HUES48 (cell line): Measurements from ENCODE around the gene PSMB10.
"Not testable (repeated sequence)": the region's sequence is repeated elsewhere in the genome, so short reads cannot be mapped to it uniquely, and the experiment has no call there.

ENCODE experiments used
- H3K27ac ChIP-seq: one replicate; pipeline ENCODE4 v1.7.0; 2013; ENCODE audit warnings: low read depth, low read length, inconsistent platforms
- H3K27me3 ChIP-seq: 2 replicates; pipeline ENCODE4 v1.6.1; 2013; ENCODE audit warnings: mild to moderate bottlenecking, low read length; ENCODE audit not compliant: control insufficient read depth, insufficient read depth
- H3K36me3 ChIP-seq: 2 replicates; pipeline ENCODE4 v1.6.1; 2013; ENCODE audit warnings: low read length; ENCODE audit not compliant: control insufficient read depth, insufficient read depth
- H3K4me1 ChIP-seq: 2 replicates; pipeline ENCODE4 v1.6.1; 2013; ENCODE audit warnings: mild to moderate bottlenecking, low read length; ENCODE audit not compliant: control insufficient read depth, insufficient read depth
- H3K4me3 ChIP-seq: 2 replicates; pipeline ENCODE4 v1.5.1; 2013; ENCODE audit warnings: mild to moderate bottlenecking, low read depth, low read length
- H3K9ac ChIP-seq: 2 replicates; pipeline ENCODE4 v1.6.1; 2013; ENCODE audit warnings: mild to moderate bottlenecking, low read depth, low read length, moderate library complexity
- H3K9me3 ChIP-seq: 2 replicates; pipeline ENCODE4 v1.6.1; 2013; ENCODE audit warnings: low read length; ENCODE audit not compliant: control insufficient read depth, insufficient read depth

Gene PSMB10

GRCh38 chr16:67919622-67920221, 16.9 kb downstream of the PSMB10 start:
- Histone ChIP-seq H3K9me3 (no peaks in the 10 kb centered on the region), H3K27ac (no peak overlapping the region), H3K36me3 (peaks cover 17% of the 10 kb centered on the region), H3K9ac (no peak overlapping the region), H3K4me3 (no peak overlapping the region), H3K27me3 (no peaks in the 10 kb centered on the region), H3K4me1 (peaks cover 14% of the 10 kb centered on the region)

DNA sequence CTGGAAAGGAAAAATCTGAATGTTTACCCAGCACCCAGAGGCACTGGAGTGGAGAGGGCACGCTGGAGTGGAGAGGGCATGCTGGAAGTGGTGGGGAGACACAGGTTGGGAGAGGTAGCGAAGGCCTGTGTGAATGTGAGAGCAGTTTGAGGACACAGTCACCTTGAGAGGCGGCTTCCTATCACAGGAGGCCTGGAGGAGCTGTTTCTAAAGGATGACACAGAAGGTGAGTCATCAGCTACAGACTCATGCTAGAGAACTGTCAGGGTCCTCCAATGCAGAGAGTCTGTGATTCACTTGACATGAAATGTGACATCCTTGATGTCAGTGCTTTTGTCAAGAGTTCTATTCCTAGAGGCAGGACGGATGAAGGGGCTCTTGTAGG, 18.8 kb downstream of the PSMB10 start:
- Histone ChIP-seq H3K36me3 (peaks cover 9% of the 10 kb centered on the region), H3K27ac (peak overlapping the region; percentile 12), H3K4me1 (peaks cover 16% of the 10 kb centered on the region), H3K4me3 (no peak overlapping the region), H3K9me3 (no peaks in the 10 kb centered on the region), H3K27me3 (no peaks in the 10 kb centered on the region), H3K9ac (no peak overlapping the region)

- Histone ChIP-seq H3K27ac (peak overlapping the region; percentile 12), H3K9me3 (no peaks in the 10 kb centered on the region), H3K36me3 (peaks cover 9% of the 10 kb centered on the region), H3K27me3 (no peaks in the 10 kb centered on the region), H3K9ac (no peak overlapping the region), H3K4me1 (peaks cover 16% of the 10 kb centered on the region), H3K4me3 (no peak overlapping the region)
These were observed 19.4 kb downstream of the PSMB10 start for GRCh38 chr16:67917140-67917851.

GRCh38 chr16:67915831-67916723, 20.6 kb downstream of the PSMB10 start:
- Histone ChIP-seq H3K9ac (no peak overlapping the region), H3K4me3 (no peak overlapping the region), H3K9me3 (no peaks in the 10 kb centered on the region), H3K27ac (peak overlapping the region; percentile 50), H3K4me1 (peaks cover 16% of the 10 kb centered on the region), H3K36me3 (peaks cover 16% of the 10 kb centered on the region), H3K27me3 (no peaks in the 10 kb centered on the region)

GRCh38 chr16:67915496-67915769, 21.2 kb downstream of the PSMB10 start:
- H3K9me3 ChIP-seq, H3K4me3 ChIP-seq, H3K27me3 ChIP-seq, H3K9ac ChIP-seq: not testable (repeated sequence)
- peaks cover 19% of the 10 kb centered on the region for H3K36me3 ChIP-seq
- peak overlapping the region; percentile 50 for H3K27ac ChIP-seq
- peaks cover 16% of the 10 kb centered on the region for H3K4me1 ChIP-seq

GRCh38 chr16:67914758-67915495, 21.7 kb downstream of the PSMB10 start:
- Histone ChIP-seq H3K4me3 (no peak overlapping the region), H3K27me3 (no peaks in the 10 kb centered on the region), H3K9ac (peak overlapping the region; percentile 8; the same call in 1 of the 2 replicates), H3K9me3 (no peaks in the 10 kb centered on the region), H3K27ac (peak overlapping the region; percentile 50), H3K36me3 (peaks cover 24% of the 10 kb centered on the region), H3K4me1 (peaks cover 16% of the 10 kb centered on the region)

- Histone ChIP-seq H3K36me3 (peaks cover 31% of the 10 kb centered on the region), H3K9me3 (no peaks in the 10 kb centered on the region), H3K9ac (no peak overlapping the region), H3K27me3 (no peaks in the 10 kb centered on the region), H3K27ac (no peak overlapping the region), H3K4me1 (peaks cover 7% of the 10 kb centered on the region), H3K4me3 (no peak overlapping the region)
These were observed 26.5 kb downstream of the PSMB10 start for GRCh38 chr16:67910158-67910557.

- Histone ChIP-seq H3K9ac (no peak overlapping the region), H3K27ac (no peak overlapping the region), H3K9me3 (no peaks in the 10 kb centered on the region), H3K4me3 (no peak overlapping the region), H3K36me3 (peaks cover 31% of the 10 kb centered on the region), H3K27me3 (no peaks in the 10 kb centered on the region), H3K4me1 (no peaks in the 10 kb centered on the region)
These were observed 27.5 kb downstream of the PSMB10 start for GRCh38 chr16:67909056-67909742.

GRCh38 chr16:67907397-67908180, 29.1 kb downstream of the PSMB10 start:
- H3K4me3 ChIP-seq = no peak overlapping the region
- no peak overlapping the region for H3K27ac ChIP-seq
- H3K36me3 ChIP-seq = peaks cover 38% of the 10 kb centered on the region
- no peaks in the 10 kb centered on the region for H3K9me3 ChIP-seq
- no peaks in the 10 kb centered on the region for H3K27me3 ChIP-seq
- H3K9ac ChIP-seq = no peak overlapping the region
- H3K4me1 ChIP-seq = no peaks in the 10 kb centered on the region

DNA sequence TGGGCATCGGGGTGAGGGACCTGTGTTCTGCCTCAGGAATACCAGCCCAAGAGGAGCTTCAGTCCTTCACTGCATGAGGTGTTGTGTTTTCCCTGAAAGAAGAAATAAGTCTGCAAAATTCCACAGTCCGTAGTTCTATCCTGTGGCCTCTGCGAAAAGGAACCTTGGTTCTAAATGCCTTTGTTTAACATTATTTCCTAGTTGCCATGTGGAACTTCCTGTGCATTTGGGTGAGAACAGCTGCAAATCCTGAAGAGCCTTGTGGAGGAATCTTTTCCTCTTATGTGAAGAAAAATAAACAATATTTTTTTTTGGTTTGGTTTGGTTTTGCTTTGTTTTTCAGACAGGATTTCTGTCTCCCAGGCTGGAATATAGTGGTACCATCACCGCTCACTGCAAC, 33.8 kb downstream of the PSMB10 start:
- Histone ChIP-seq H3K4me1 (no peaks in the 10 kb centered on the region), H3K9me3 (no peaks in the 10 kb centered on the region), H3K4me3 (no peak overlapping the region), H3K27me3 (no peaks in the 10 kb centered on the region), H3K27ac (no peak overlapping the region), H3K9ac (no peak overlapping the region), H3K36me3 (peaks cover 9% of the 10 kb centered on the region; the same call in 1 of the 2 replicates)
